Endothelial cell of hepatic sinusoid (primary cell): ENCODE results near the gene OGT.
"Not testable (repeated sequence)": the region's sequence is repeated elsewhere in the genome, so short reads cannot be mapped to it uniquely, and the experiment has no call there.

Experiments used
- in situ Hi-C: cut with HindIII; loops from 2 replicates; pipeline ENCODE4 v1.10.0; 2017; ENCODE audit warnings: low sequenced_read_pairs

Gene OGT

GRCh38 chrX:71532753-71533425 is at the start of gene OGT:
TSS of gene OGT (plus strand) at chrX:71533104. CDS start at chrX:71533300, 196 bp downstream.
- in situ Hi-C loops = no loop called here

- in situ Hi-C loops = no loop called here
Observed at GRCh38 chrX:71487814-71488213, 45.1 kb upstream of the OGT start.

GRCh38 chrX:71489540-71489939 is 43.4 kb upstream of the OGT start:
- in situ Hi-C loops = no loop called here

- in situ Hi-C loops = no loop called here
Observed at GRCh38 chrX:71492231-71493065, 40.5 kb upstream of the OGT start.

- in situ Hi-C loops = no loop called here
Observed at GRCh38 chrX:71493111-71493613, 39.7 kb upstream of the OGT start.

- in situ Hi-C loops = not testable (repeated sequence)
Observed at GRCh38 chrX:71495979-71496378, 36.9 kb upstream of the OGT start.

- in situ Hi-C loops = no loop called here
Observed at GRCh38 chrX:71496476-71496875, 36.4 kb upstream of the OGT start.

- in situ Hi-C loops = not testable (repeated sequence)
Observed at GRCh38 chrX:71502080-71502479, 30.8 kb upstream of the OGT start.

GRCh38 chrX:71504346-71504745 is 28.6 kb upstream of the OGT start:
- in situ Hi-C loops = no loop called here

- in situ Hi-C loops = no loop called here
Observed at GRCh38 chrX:71509289-71509688, 23.6 kb upstream of the OGT start.

GRCh38 chrX:71510161-71510560 is 22.7 kb upstream of the OGT start:
- in situ Hi-C loops = no loop called here

GRCh38 chrX:71513731-71514130 is 19.2 kb upstream of the OGT start:
- in situ Hi-C loops = not testable (repeated sequence)

- in situ Hi-C loops = no loop called here
Observed at GRCh38 chrX:71514367-71515037, 18.4 kb upstream of the OGT start.

GRCh38 chrX:71515038-71515396 is 17.9 kb upstream of the OGT start:
- in situ Hi-C loops = no loop called here

GRCh38 chrX:71525316-71525715 is 7.6 kb upstream of the OGT start:
- in situ Hi-C loops = no loop called here

- in situ Hi-C loops = no loop called here
Observed at GRCh38 chrX:71532078-71532752, 689 bp upstream of the OGT start.

- in situ Hi-C loops = no loop called here
Observed at GRCh38 chrX:71533516-71533850, 579 bp downstream of the OGT start.

GRCh38 chrX:71533851-71534561 is 1.1 kb downstream of the OGT start:
- in situ Hi-C loops = no loop called here

- in situ Hi-C loops = no loop called here
Observed at GRCh38 chrX:71534773-71535544, 2.1 kb downstream of the OGT start.

- in situ Hi-C loops = no loop called here
Observed at GRCh38 chrX:71536285-71536684, 3.4 kb downstream of the OGT start.
